ENCODE results near the gene ROS1. TPM values are rescaled to one million over a fixed set of nuclear protein-coding genes. Genes with fewer than 3 reads are reported as not detected.

The ROS1 gene
- total RNA-seq, 1 experiment from 2014 or later, result not detected

- Histone ChIP-seq H2BK15ac (ENCODE audit: low read depth, low read length) (no peak overlapping the region), H2BK12ac (ENCODE audit: insufficient read length, low read depth, low read length) (no peak overlapping the region)
Observed at GRCh38 chr6:117298941-117299340, 126.8 kb downstream of the ROS1 start.

More at GRCh38 chr6:117298941-117299340, 126.8 kb downstream of the ROS1 start:
- Histone ChIP-seq H3K79me2 (ENCODE audit: insufficient read depth, low read length) (no peaks in the 10 kb centered on the region), H3K23ac (ENCODE audit: insufficient read length, low read depth, low read length) (no peak overlapping the region), H3K79me1 (ENCODE audit: insufficient read depth, low read depth, low read length, poor library complexity, severe bottlenecking) (no peaks in the 10 kb centered on the region), H2BK120ac (ENCODE audit: low read depth, low read length, poor library complexity, severe bottlenecking) (no peak overlapping the region), H3K27ac (ENCODE audit: insufficient read length, low read depth, low read length) (no peak overlapping the region), H3K9ac (ENCODE audit: extremely low read depth, insufficient read length, low read length) (no peak overlapping the region), H3K27me3 (ENCODE audit: insufficient read depth, low read length) (no peaks in the 10 kb centered on the region), H3K23me2 (ENCODE audit: insufficient read length, low read depth, low read length, poor library complexity, severe bottlenecking) (no peaks in the 10 kb centered on the region), H3K9me3 (ENCODE audit: control insufficient read depth, low read depth, low read length) (no peaks in the 10 kb centered on the region), H3K56ac (ENCODE audit: insufficient read length, low read depth, low read length) (no peak overlapping the region), H2BK5ac (ENCODE audit: insufficient read length, low read length) (no peak overlapping the region), H4K5ac (ENCODE audit: insufficient read length, low read depth, low read length) (no peak overlapping the region), H3K4me2 (ENCODE audit: insufficient read depth, insufficient read length, low read length) (no peak overlapping the region), H4K8ac (replicated peaks; ENCODE audit: insufficient read length, low read depth, low read length) (no peak overlapping the region), H3K18ac (ENCODE audit: insufficient read length, low read depth, low read length) (no peak overlapping the region), H2BK20ac (ENCODE audit: low read depth, low read length, poor library complexity, severe bottlenecking) (no peak overlapping the region), H3K14ac (ENCODE audit: insufficient read depth, low read length) (no peak overlapping the region), H4K91ac (ENCODE audit: insufficient read length, low read depth, low read length) (no peak overlapping the region), H2AFZ (ENCODE audit: low read length) (no peak overlapping the region), H4K20me1 (ENCODE audit: control insufficient read depth, insufficient read depth, insufficient read length) (no peaks in the 10 kb centered on the region), H3K4ac (ENCODE audit: low read depth, low read length) (no peak overlapping the region), H2AK5ac (ENCODE audit: insufficient read length, low read length) (no peak overlapping the region), H3K4me1 (ENCODE audit: insufficient read depth, low read length) (no peaks in the 10 kb centered on the region), H3T11ph (ENCODE audit: low read length) (no peak overlapping the region)
- TF ChIP-seq CTCF (conservative IDR thresholded peaks at IDR 0.05), result no peak
- no CpG with 5 or more reads among the region's 3 CpGs for WGBS (ENCODE audit: extremely low coverage, insufficient read length, low lambda C conversion rate)
- no peaks in the 10 kb centered on the region for H3K9me3 Mint-ChIP-seq
- H3K27me3 Mint-ChIP-seq (ENCODE audit: low read depth), result peaks cover 2% of the 10 kb centered on the region
- no peaks in the 10 kb centered on the region for H3K4me1 Mint-ChIP-seq
- no peak overlapping the region for H3K27ac Mint-ChIP-seq
- DNase-seq, result no peak
- no peak overlapping the region for H3K4me3 Mint-ChIP-seq
- no peaks in the 10 kb centered on the region for H3K36me3 Mint-ChIP-seq (ENCODE audit: insufficient read depth in 1 of 3, low read depth in 3 of 3)
